IMR-90 (cell line): ENCODE results near the gene GATA6. TPM values are rescaled to one million over a fixed set of nuclear protein-coding genes. Genes with fewer than 3 reads are reported as not detected.

ENCODE experiments used
- ATAC-seq: fragments of 200-7000 bp; cut with Tn5 transposase; 2 replicates; pipeline ENCODE4 v1.9.1; 2020; ENCODE audit warnings: low read depth, mild to moderate bottlenecking, moderate library complexity
- BruUV-seq: library from RNA; stranded (reverse); fragments of 400-500 nt; replicated peaks from 2 replicates; lab custom pipeline; 2021; lab: Mats Ljungman, UMichigan
- CTCF ChIA-PET: fragments of 300-600 bp; formaldehyde crosslinking; extraction: SDS; loops from one replicate; lab custom pipeline; 2021; ENCODE audit warnings: antibody characterized with exemption; lab: Yijun Ruan, JAX
- POLR2A ChIA-PET: fragments of 300-600 bp; sonication (Branson Sonifier 250); formaldehyde crosslinking; loops from one replicate; lab custom pipeline; 2022; ENCODE audit warnings: antibody characterized with exemption; ENCODE audit not compliant: unreplicated experiment; lab: Charles Lee
- DNase-seq: peaks from one replicate; pipeline ENCODE4 v3.0.0; 2013
- H2AFZ ChIP-seq: replicated peaks from 2 replicates; pipeline ENCODE3; 2013; ENCODE audit warnings: low read length, mild to moderate bottlenecking; ENCODE audit not compliant: poor library complexity
- H2AK5ac ChIP-seq: 2 replicates; pipeline ENCODE4 v1.6.1; 2013; ENCODE audit warnings: low read depth, low read length, inconsistent platforms
- H2AK9ac ChIP-seq: replicated peaks from 2 replicates; pipeline ENCODE3; 2013; ENCODE audit warnings: mild to moderate bottlenecking, low read depth, low read length, moderate library complexity; ENCODE audit not compliant: poor library complexity
- H2BK120ac ChIP-seq: 2 replicates; pipeline ENCODE4 v1.6.1; 2013; ENCODE audit warnings: low read depth, low read length, inconsistent platforms
- H2BK15ac ChIP-seq: 3 replicates; pipeline ENCODE4 v1.6.1; 2013; ENCODE audit warnings: low read depth, low read length, inconsistent platforms
- H2BK20ac ChIP-seq: 2 replicates; pipeline ENCODE4 v1.6.1; 2013; ENCODE audit warnings: low read depth, mild to moderate bottlenecking, inconsistent platforms, low read length, moderate library complexity
- H2BK5ac ChIP-seq: 2 replicates; pipeline ENCODE4 v1.6.1; 2013; ENCODE audit warnings: mild to moderate bottlenecking, low read depth, low read length, inconsistent platforms; ENCODE audit not compliant: poor library complexity, severe bottlenecking
- H3K14ac ChIP-seq: replicated peaks from 2 replicates; pipeline ENCODE4 v1.6.1; 2013; ENCODE audit warnings: low read depth, low read length, inconsistent platforms
- H3K18ac ChIP-seq: 2 replicates; pipeline ENCODE4 v1.6.1; 2013; ENCODE audit warnings: low read depth, low read length, control low read depth
- H3K23ac ChIP-seq: 2 replicates; pipeline ENCODE4 v1.6.1; 2013; ENCODE audit warnings: low read depth, low read length, inconsistent platforms
- H3K27ac ChIP-seq: 2 replicates; pipeline ENCODE4 v1.5.1; 2013; ENCODE audit warnings: mild to moderate bottlenecking, control low read depth, low read length; ENCODE audit not compliant: insufficient read depth
- H3K27me3 ChIP-seq: 2 replicates; pipeline ENCODE4 v1.6.1; 2013; ENCODE audit warnings: low read length; ENCODE audit not compliant: control insufficient read depth, insufficient read depth
- H3K36me3 ChIP-seq: 2 replicates; pipeline ENCODE4 v1.6.1; 2013; ENCODE audit warnings: low read length, mixed read lengths; ENCODE audit not compliant: control insufficient read depth, insufficient read depth
- H3K4ac ChIP-seq: 2 replicates; pipeline ENCODE4 v1.6.1; 2013; ENCODE audit warnings: low read depth, low read length, inconsistent platforms
- H3K4me1 ChIP-seq: 2 replicates; pipeline ENCODE4 v1.6.1; 2013; ENCODE audit warnings: low read length, mixed read lengths; ENCODE audit not compliant: control insufficient read depth, insufficient read depth
- H3K4me2 ChIP-seq: 2 replicates; pipeline ENCODE4 v1.6.1; 2013; ENCODE audit warnings: low read depth, mild to moderate bottlenecking, control low read depth, low read length, moderate library complexity
- H3K4me3 ChIP-seq: 2 replicates; pipeline ENCODE4 v1.5.1; 2013; ENCODE audit warnings: low read depth, mild to moderate bottlenecking, control low read depth, low read length, moderate library complexity; ENCODE audit not compliant: insufficient read depth
- H3K56ac ChIP-seq: 2 replicates; pipeline ENCODE4 v1.6.1; 2013; ENCODE audit warnings: low read length, inconsistent platforms; ENCODE audit not compliant: insufficient read depth; ENCODE audit errors: extremely low read depth
- H3K79me1 ChIP-seq, 2 experiments: 2 replicates each; pipeline ENCODE4 v1.6.1; 2013; ENCODE audit warnings: low read length in 2 of 2, inconsistent platforms in 1 of 2, low read depth in 1 of 2
- H3K9ac ChIP-seq: 2 replicates; pipeline ENCODE4 v1.6.1; 2013; ENCODE audit warnings: low read depth, low read length, control low read depth
- H3K9me1 ChIP-seq: 2 replicates; pipeline ENCODE4 v1.6.1; 2013; ENCODE audit warnings: low read length, inconsistent platforms; ENCODE audit not compliant: insufficient read depth
- H3K9me3 ChIP-seq: 2 replicates; pipeline ENCODE4 v1.6.1; 2013; ENCODE audit warnings: low read length; ENCODE audit not compliant: control insufficient read depth, insufficient read depth
- H4K20me1 ChIP-seq: 2 replicates; pipeline ENCODE4 v1.6.1; 2013; ENCODE audit warnings: low read length, inconsistent platforms; ENCODE audit not compliant: insufficient read depth
- H4K5ac ChIP-seq: 2 replicates; pipeline ENCODE4 v1.6.1; 2013; ENCODE audit warnings: mild to moderate bottlenecking, low read depth, low read length, control low read depth
- H4K8ac ChIP-seq, 2 experiments: 2 replicates each; pipeline ENCODE4 v1.6.1; 2013; ENCODE audit warnings: low read depth in 2 of 2, low read length in 2 of 2, control low read depth in 1 of 2, inconsistent platforms in 1 of 2
- H4K91ac ChIP-seq: 2 replicates; pipeline ENCODE4 v1.6.1; 2013; ENCODE audit warnings: low read depth, low read length, inconsistent platforms; ENCODE audit not compliant: insufficient read depth
- BHLHE40 ChIP-seq: fragments of 150-350 bp; IDR thresholded peaks from 2 replicates; pipeline ENCODE4 v1.6.1; 2016; ENCODE audit warnings: mild to moderate bottlenecking, low read depth, low read length
- CEBPB ChIP-seq: IDR thresholded peaks from 2 replicates; pipeline ENCODE4 v1.6.1; 2012; ENCODE audit warnings: low read depth, low read length, improper control_type of control experiment
- CHD1 ChIP-seq: IDR thresholded peaks from 2 replicates; pipeline ENCODE4 v1.6.1; 2012; ENCODE audit warnings: low read depth, low read length, improper control_type of control experiment
- FOS ChIP-seq: fragments of 150-350 bp; IDR thresholded peaks from 2 replicates; pipeline ENCODE4 v1.6.1; 2016; ENCODE audit warnings: low read depth, low read length
- MAFK ChIP-seq: IDR thresholded peaks from 2 replicates; pipeline ENCODE4 v1.6.1; 2012; ENCODE audit warnings: low read depth, low read length, improper control_type of control experiment
- MAZ ChIP-seq: IDR thresholded peaks from 2 replicates; pipeline ENCODE4 v1.6.1; 2012; ENCODE audit warnings: low read depth, mild to moderate bottlenecking, low read length, improper control_type of control experiment, moderate library complexity, borderline replicate concordance
- MXI1 ChIP-seq: IDR thresholded peaks from 2 replicates; pipeline ENCODE4 v1.6.1; 2012; ENCODE audit warnings: low read depth, mild to moderate bottlenecking, low read length, moderate library complexity, borderline replicate concordance
- NFE2L2 ChIP-seq: fragments of 150-350 bp; IDR thresholded peaks from 2 replicates; pipeline ENCODE4 v1.6.1; 2016; ENCODE audit warnings: low read depth, mild to moderate bottlenecking, low read length
- POLR2A ChIP-seq: IDR thresholded peaks from 2 replicates; pipeline ENCODE4 v1.6.1; 2012; ENCODE audit warnings: mild to moderate bottlenecking, low read depth, low read length
- RAD21 ChIP-seq: IDR thresholded peaks from 2 replicates; pipeline ENCODE4 v1.6.1; 2012; ENCODE audit warnings: low read length, improper control_type of control experiment
- RCOR1 ChIP-seq: IDR thresholded peaks from 2 replicates; pipeline ENCODE4 v1.6.1; 2012; ENCODE audit warnings: mild to moderate bottlenecking, low read length, improper control_type of control experiment; ENCODE audit not compliant: insufficient replicate concordance
- RFX5 ChIP-seq: IDR thresholded peaks from 2 replicates; pipeline ENCODE4 v1.8.0; 2012; ENCODE audit warnings: low read depth, mild to moderate bottlenecking, low read length, moderate library complexity
- SMC3 ChIP-seq: fragments of 150-350 bp; IDR thresholded peaks from 2 replicates; pipeline ENCODE4 v1.6.1; 2016; ENCODE audit warnings: low read depth, mild to moderate bottlenecking, antibody characterized with exemption, low read length, moderate library complexity
- WGBS, 2 experiments: methylation state at CpG; one replicate each; pipeline versions ENCODE4 v1.1.5 to v1.1.7; 2013; ENCODE audit warnings: missing lambda C conversion rate in 2 of 2; ENCODE audit not compliant: insufficient read length in 1 of 2; ENCODE audit errors: extremely low coverage in 2 of 2; 5-methylcytosine and 5-hydroxymethylcytosine counted together
- dilution Hi-C: fragments of 300-500 bp; cut with HindIII; formaldehyde crosslinking; loops from one replicate; pipeline ENCODE4 v1.14.3; 2018; ENCODE audit warnings: low sequenced_read_pairs; ENCODE audit not compliant: unreplicated experiment
- in situ Hi-C: fragments of 300-500 bp; cut with MboI; formaldehyde crosslinking; loops from 3 replicates; pipeline ENCODE4 v1.14.3; 2019; ENCODE audit warnings: low sequenced_read_pairs, inconsistent platforms, mixed read lengths
- intact Hi-C: fragments of 100-400 bp; cut with micrococcal nuclease; formaldehyde crosslinking; loops from 2 replicates; pipeline ENCODE4 v1.10.0; 2022
- polyA plus RNA-seq, 3 experiments: library from polyadenylated mRNA; depleted of rRNA; stranded (reverse); fragments of >200 nt; gene quantifications; 2 replicates each; pipeline ENCODE4 v1.2.3, GENCODE V29; 2012; ENCODE audit warnings: low replicate concordance in 1 of 3
- total RNA-seq: library from RNA; depleted of rRNA; stranded (reverse); fragments of >200 nt; gene quantifications from 2 replicates; pipeline ENCODE4 v1.2.3, GENCODE V29; 2012
- TF ChIP-seq, protein P1 (sequence below): conservative IDR thresholded peaks from 2 replicates; pipeline ENCODE4 v1.5.1; 2012; ENCODE audit warnings: mild to moderate bottlenecking, low read depth, low read length, improper control_type of control experiment
- TF ChIP-seq, protein P2 (sequence below): fragments of 150-350 bp; IDR thresholded peaks from 2 replicates; pipeline ENCODE4 v1.6.1; 2016; ENCODE audit warnings: low read depth, mild to moderate bottlenecking, low read length, moderate library complexity, borderline replicate concordance
- TF ChIP-seq, protein P3 (sequence below): fragments of 150-350 bp; IDR thresholded peaks from 2 replicates; pipeline ENCODE4 v1.6.1; 2017; ENCODE audit warnings: mild to moderate bottlenecking, antibody characterized with exemption, low read length, low read depth

GATA6 gene
- total and polyA plus RNA-seq, 2 of the 4 experiments (the other 2 are of a cell fraction): 2.5 to 4.0 TPM

GRCh38 chr18:22204996-22205395, 35.6 kb downstream of the GATA6 start:
- no TSS peak for BruUV-seq
- Histone ChIP-seq H4K5ac (no peak overlapping the region), H3K36me3 (peaks cover 7% of the 10 kb centered on the region), H2AK5ac (no peak overlapping the region), H3K27me3 (no peaks in the 10 kb centered on the region), H3K9me1 (no peaks in the 10 kb centered on the region), H3K4me1 (no peaks in the 10 kb centered on the region; the same call in 1 of the 2 replicates), H4K91ac (no peak overlapping the region), H3K4ac (no peak overlapping the region), H3K9ac (no peak overlapping the region), H3K56ac (no peak overlapping the region), H2BK15ac (no peak overlapping the region), H3K79me1 (no peaks in the 10 kb centered on the region; a peak in 1 of 4 replicates), H3K4me2 (no peak overlapping the region), H3K18ac (no peak overlapping the region), H3K23ac (no peak overlapping the region), H4K8ac (no peak overlapping the region), H3K14ac (no peak overlapping the region), H4K20me1 (no peaks in the 10 kb centered on the region), H2AFZ (no peak overlapping the region), H3K27ac (no peak overlapping the region), H2BK120ac (no peak overlapping the region), H2BK5ac (no peak overlapping the region), H3K9me3 (no peaks in the 10 kb centered on the region), H3K4me3 (no peak overlapping the region), H2AK9ac (no peak overlapping the region), H2BK20ac (no peak overlapping the region)
- intact Hi-C loops (no loop called here), dilution Hi-C loops (no loop called here), in situ Hi-C loops (no loop called here)
- ATAC-seq (no peak), DNase-seq (no peak)
- POLR2A ChIA-PET: no interaction called here
- WGBS, 2 experiments: 80% methylated on average over 1 of the region's 6 CpGs; no CpG with 5 or more reads in 1 of the 2 experiments
- TF ChIP-seq POLR2A (no peak), CEBPB (no peak), RFX5 (no peak), MAZ (no peak), MAFK (no peak), CHD1 (no peak), FOS (no peak), NFE2L2 (no peak), SMC3 (no peak), RCOR1 (no peak), BHLHE40 (no peak), MXI1 (no peak), RAD21 (no peak)
- TF ChIP-seq, protein P1, sequence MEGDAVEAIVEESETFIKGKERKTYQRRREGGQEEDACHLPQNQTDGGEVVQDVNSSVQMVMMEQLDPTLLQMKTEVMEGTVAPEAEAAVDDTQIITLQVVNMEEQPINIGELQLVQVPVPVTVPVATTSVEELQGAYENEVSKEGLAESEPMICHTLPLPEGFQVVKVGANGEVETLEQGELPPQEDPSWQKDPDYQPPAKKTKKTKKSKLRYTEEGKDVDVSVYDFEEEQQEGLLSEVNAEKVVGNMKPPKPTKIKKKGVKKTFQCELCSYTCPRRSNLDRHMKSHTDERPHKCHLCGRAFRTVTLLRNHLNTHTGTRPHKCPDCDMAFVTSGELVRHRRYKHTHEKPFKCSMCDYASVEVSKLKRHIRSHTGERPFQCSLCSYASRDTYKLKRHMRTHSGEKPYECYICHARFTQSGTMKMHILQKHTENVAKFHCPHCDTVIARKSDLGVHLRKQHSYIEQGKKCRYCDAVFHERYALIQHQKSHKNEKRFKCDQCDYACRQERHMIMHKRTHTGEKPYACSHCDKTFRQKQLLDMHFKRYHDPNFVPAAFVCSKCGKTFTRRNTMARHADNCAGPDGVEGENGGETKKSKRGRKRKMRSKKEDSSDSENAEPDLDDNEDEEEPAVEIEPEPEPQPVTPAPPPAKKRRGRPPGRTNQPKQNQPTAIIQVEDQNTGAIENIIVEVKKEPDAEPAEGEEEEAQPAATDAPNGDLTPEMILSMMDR: no peak
- TF ChIP-seq, protein P2, sequence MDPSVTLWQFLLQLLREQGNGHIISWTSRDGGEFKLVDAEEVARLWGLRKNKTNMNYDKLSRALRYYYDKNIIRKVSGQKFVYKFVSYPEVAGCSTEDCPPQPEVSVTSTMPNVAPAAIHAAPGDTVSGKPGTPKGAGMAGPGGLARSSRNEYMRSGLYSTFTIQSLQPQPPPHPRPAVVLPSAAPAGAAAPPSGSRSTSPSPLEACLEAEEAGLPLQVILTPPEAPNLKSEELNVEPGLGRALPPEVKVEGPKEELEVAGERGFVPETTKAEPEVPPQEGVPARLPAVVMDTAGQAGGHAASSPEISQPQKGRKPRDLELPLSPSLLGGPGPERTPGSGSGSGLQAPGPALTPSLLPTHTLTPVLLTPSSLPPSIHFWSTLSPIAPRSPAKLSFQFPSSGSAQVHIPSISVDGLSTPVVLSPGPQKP: no peak
- TF ChIP-seq, protein P3, sequence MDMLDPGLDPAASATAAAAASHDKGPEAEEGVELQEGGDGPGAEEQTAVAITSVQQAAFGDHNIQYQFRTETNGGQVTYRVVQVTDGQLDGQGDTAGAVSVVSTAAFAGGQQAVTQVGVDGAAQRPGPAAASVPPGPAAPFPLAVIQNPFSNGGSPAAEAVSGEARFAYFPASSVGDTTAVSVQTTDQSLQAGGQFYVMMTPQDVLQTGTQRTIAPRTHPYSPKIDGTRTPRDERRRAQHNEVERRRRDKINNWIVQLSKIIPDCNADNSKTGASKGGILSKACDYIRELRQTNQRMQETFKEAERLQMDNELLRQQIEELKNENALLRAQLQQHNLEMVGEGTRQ: no peak
- CTCF ChIA-PET: no interaction called here
